ENCODE data around the gene ORAI3. TPM values are rescaled to one million over a fixed set of nuclear protein-coding genes. Genes with fewer than 3 reads are reported as not detected.

ORAI3 gene
- total RNA-seq, 1 experiment from 2014 or later: 9.0 TPM

GRCh38 chr16:30995927-30996323 is 47.1 kb downstream of the ORAI3 start:
- DNase-seq (ENCODE audit: low read depth, low spot score) (no peak), ATAC-seq (no peak)
- TF ChIP-seq POLR2A (IDR thresholded peaks at IDR 0.05; ENCODE audit: borderline replicate concordance, extremely low read depth, insufficient read depth, insufficient read length) (no peak), JUND (IDR thresholded peaks at IDR 0.05) (no peak), MAX (IDR thresholded peaks at IDR 0.05) (no peak), CEBPB (IDR thresholded peaks at IDR 0.05; ENCODE audit: low read depth) (no peak), SIN3A (IDR thresholded peaks at IDR 0.05; ENCODE audit: low read depth) (no peak), FOSL1 (IDR thresholded peaks at IDR 0.05; ENCODE audit: low read depth) (no peak), CTCF (IDR thresholded peaks at IDR 0.05 in 2 of 3, conservative IDR thresholded peaks at IDR 0.05 in 1 of 3; ENCODE audit: borderline replicate concordance in 1 of 3, insufficient read depth in 1 of 3, low read depth in 2 of 3, low read length in 2 of 3) (no peak), ATF3 (IDR thresholded peaks at IDR 0.05) (no peak), EZH2phosphoT487 (IDR thresholded peaks at IDR 0.05; ENCODE audit: borderline replicate concordance) (no peak)
- ChIA-PET RAD21 (ENCODE audit: low non-redundant PET in 1 of 2, low total read pairs in 2 of 2, uncharacterized antibody in 2 of 2, unreplicated experiment in 2 of 2) (interaction anchor here in 1 of 2 experiments (0.6 kb wide), 1 partner anchor 97 kb away, joined by 3 read pairs; no protein-coding TSS in a partner anchor), CTCF (interaction anchor here (1.3 to 1.7 kb wide), 2 partner anchors 10 kb away, joined by 4 to 5 read pairs; partner anchors contain the start of gene HSD3B7), POLR2A (no interaction called here)
- H3K4me2 ChIP-seq (ENCODE audit: low read length): peak overlapping the region; percentile 99
- intact Hi-C loops (cut with micrococcal nuclease): loop anchor here (5.0 kb wide), 2 partner anchors 76 to 96 kb away; partner anchors contain the start of genes VKORC1, ZNF646 and ZNF668
- H3K9me2 ChIP-seq (ENCODE audit: insufficient read depth): no peaks in the 10 kb centered on the region
- peak overlapping the region; percentile 85 for H2AFZ ChIP-seq (ENCODE audit: low read depth, low read length, poor library complexity, severe bottlenecking)
- H3K36me3 ChIP-seq (ENCODE audit: control insufficient read depth in 1 of 2, insufficient read depth in 2 of 2, low read length in 2 of 2): no peaks in the 10 kb centered on the region
- peak overlapping the region; percentile 87 for H3K9ac ChIP-seq (ENCODE audit: low read length)
- H4K20me1 ChIP-seq (ENCODE audit: insufficient read depth): no peaks in the 10 kb centered on the region
- no peaks in the 10 kb centered on the region for H3K27me3 ChIP-seq (ENCODE audit: insufficient read depth, low read length)
- H3K4me1 ChIP-seq (ENCODE audit: control insufficient read depth in 1 of 2, insufficient read depth in 2 of 2, low read length in 2 of 2): peaks cover 22 to 44% of the 10 kb centered on the region in 2 experiments
- H3K9me3 ChIP-seq (ENCODE audit: control insufficient read depth in 1 of 2, insufficient read depth in 1 of 2, low read depth in 1 of 2, low read length in 2 of 2): no peaks in the 10 kb centered on the region
- BruUV-seq (replicated peaks): no TSS peak
- peak overlapping the region; percentile 70 for H3K27ac ChIP-seq (ENCODE audit: low read depth, low read length)
- H3K79me2 ChIP-seq (ENCODE audit: insufficient read depth, low read length): no peaks in the 10 kb centered on the region
- peak overlapping the region; percentile 72 to 83 for H3K4me3 ChIP-seq (replicated peaks in 1 of 2; ENCODE audit: low read depth in 1 of 2, low read length in 2 of 2)
